Hepatocyte (in vitro differentiated cells): ENCODE results near the gene GOPC. TPM values are rescaled to one million over a fixed set of nuclear protein-coding genes. Genes with fewer than 3 reads are reported as not detected.

Experiments
- DNase-seq: peaks from one replicate; pipeline ENCODE4 v3.0.0-alpha.2; 2016; ENCODE audit warnings: low spot score
- H2AFZ ChIP-seq: fragments of 200-600 bp; sonication (generic); 2 replicates; pipeline ENCODE4 v1.6.0; 2016; ENCODE audit warnings: antibody characterized with exemption, mild to moderate bottlenecking
- H3K27ac ChIP-seq: fragments of 200-600 bp; sonication (generic); 2 replicates; pipeline ENCODE4 v1.5.1; 2016; ENCODE audit warnings: mild to moderate bottlenecking
- H3K27me3 ChIP-seq: fragments of 200-600 bp; sonication (generic); 2 replicates; pipeline ENCODE4 v1.6.1; 2016
- H3K36me3 ChIP-seq: fragments of 200-600 bp; sonication (generic); replicated peaks from 2 replicates; pipeline ENCODE4 v1.5.1; 2016; ENCODE audit warnings: low read depth; ENCODE audit not compliant: insufficient read depth
- H3K4me1 ChIP-seq: fragments of 200-600 bp; sonication (generic); 2 replicates; pipeline ENCODE4 v1.5.1; 2016; ENCODE audit warnings: mild to moderate bottlenecking, moderate library complexity; ENCODE audit not compliant: insufficient read depth
- H3K4me2 ChIP-seq: fragments of 200-600 bp; sonication (generic); 2 replicates; pipeline ENCODE4 v1.6.0; 2016
- H3K4me3 ChIP-seq: fragments of 200-600 bp; sonication (generic); 2 replicates; pipeline ENCODE4 v1.5.1; 2016; ENCODE audit warnings: mild to moderate bottlenecking
- H3K79me2 ChIP-seq: fragments of 200-600 bp; sonication (generic); 2 replicates; pipeline ENCODE4 v1.6.0; 2017; ENCODE audit warnings: mild to moderate bottlenecking
- H3K9me2 ChIP-seq: fragments of 200-600 bp; sonication (generic); replicated peaks from 2 replicates; pipeline ENCODE4 v1.6.0; 2017; ENCODE audit warnings: mild to moderate bottlenecking; ENCODE audit not compliant: insufficient read depth
- H3K9me3 ChIP-seq: fragments of 200-600 bp; sonication (generic); 2 replicates; pipeline ENCODE4 v1.5.1; 2016; ENCODE audit warnings: low read depth, mild to moderate bottlenecking
- H4K20me1 ChIP-seq: fragments of 200-600 bp; sonication (generic); 2 replicates; pipeline ENCODE4 v1.6.0; 2016; ENCODE audit warnings: mild to moderate bottlenecking; ENCODE audit not compliant: insufficient read depth, poor library complexity, severe bottlenecking
- EZH2 ChIP-seq: fragments of 200-600 bp; sonication (generic); IDR thresholded peaks from 2 replicates; pipeline ENCODE4 v1.6.1; 2016; ENCODE audit warnings: antibody characterized with exemption, mild to moderate bottlenecking, borderline replicate concordance
- EZH2phosphoT487 ChIP-seq: fragments of 200-600 bp; sonication (generic); IDR thresholded peaks from one replicate; pipeline ENCODE4 v1.6.1; 2018; ENCODE audit warnings: antibody characterized with exemption, mild to moderate bottlenecking, low read depth, moderate library complexity; ENCODE audit not compliant: unreplicated experiment, severe bottlenecking
- WGBS: methylation state at CpG from one replicate; pipeline ENCODE4 v1.1.6; 2016; ENCODE audit warnings: low lambda C conversion rate; ENCODE audit errors: missing lambda C conversion rate; 5-methylcytosine and 5-hydroxymethylcytosine counted together
- polyA plus RNA-seq: library from polyadenylated mRNA; unstranded; fragments of >200 nt; fragmentation: Nextera tagmentation; extraction: Ambion mirVana; gene quantifications from 2 replicates; pipeline ENCODE4 v1.2.1, GENCODE V29; 2016
- total RNA-seq: library from RNA; depleted of rRNA; stranded (reverse); fragments of >200 nt; gene quantifications from 2 replicates; pipeline ENCODE4 v1.2.3, GENCODE V29; 2014
- TF ChIP-seq, protein P1 (sequence below): fragments of 200-600 bp; sonication (generic); IDR thresholded peaks from 2 replicates; pipeline ENCODE4 v1.5.1; 2016; ENCODE audit warnings: antibody characterized with exemption, mild to moderate bottlenecking; ENCODE audit not compliant: poor library complexity

The GOPC gene
- total and polyA plus RNA-seq, 2 experiments from 2014 or later = 19.7 to 40.8 TPM

DNA sequence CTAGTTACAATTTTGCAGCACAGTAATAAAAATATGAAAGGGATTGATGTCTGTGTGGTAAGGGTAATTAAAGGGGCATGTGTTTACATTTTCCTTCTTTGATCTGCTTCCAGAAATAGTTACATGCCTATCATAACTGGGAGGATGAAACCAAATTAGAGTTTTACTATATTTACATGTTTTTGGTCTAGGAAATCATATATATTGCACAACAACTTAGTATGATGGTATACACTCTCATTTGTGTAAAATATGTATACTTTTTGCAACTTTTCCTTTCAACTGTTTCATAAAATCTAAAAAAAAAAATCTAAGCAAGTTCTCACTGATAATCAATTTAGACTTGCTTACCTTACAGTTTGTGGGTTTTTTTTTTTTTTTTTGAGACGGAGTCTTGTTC, 87.7 kb downstream of the GOPC start:
- Histone ChIP-seq H3K27ac (peak overlapping the region; percentile 17), H3K9me3 (no peaks in the 10 kb centered on the region), H3K79me2 (peaks cover 10% of the 10 kb centered on the region), H3K4me1 (peaks cover 50% of the 10 kb centered on the region), H3K4me3 (no peak overlapping the region), H3K27me3 (no peaks in the 10 kb centered on the region), H2AFZ (no peak overlapping the region), H3K4me2 (no peak overlapping the region), H3K36me3 (no peaks in the 10 kb centered on the region), H3K9me2 (no peaks in the 10 kb centered on the region), H4K20me1 (no peaks in the 10 kb centered on the region)
- no peak for DNase-seq
- 92% methylated on average over 1 of the region's 1 CpG for WGBS
- TF ChIP-seq, protein P1, sequence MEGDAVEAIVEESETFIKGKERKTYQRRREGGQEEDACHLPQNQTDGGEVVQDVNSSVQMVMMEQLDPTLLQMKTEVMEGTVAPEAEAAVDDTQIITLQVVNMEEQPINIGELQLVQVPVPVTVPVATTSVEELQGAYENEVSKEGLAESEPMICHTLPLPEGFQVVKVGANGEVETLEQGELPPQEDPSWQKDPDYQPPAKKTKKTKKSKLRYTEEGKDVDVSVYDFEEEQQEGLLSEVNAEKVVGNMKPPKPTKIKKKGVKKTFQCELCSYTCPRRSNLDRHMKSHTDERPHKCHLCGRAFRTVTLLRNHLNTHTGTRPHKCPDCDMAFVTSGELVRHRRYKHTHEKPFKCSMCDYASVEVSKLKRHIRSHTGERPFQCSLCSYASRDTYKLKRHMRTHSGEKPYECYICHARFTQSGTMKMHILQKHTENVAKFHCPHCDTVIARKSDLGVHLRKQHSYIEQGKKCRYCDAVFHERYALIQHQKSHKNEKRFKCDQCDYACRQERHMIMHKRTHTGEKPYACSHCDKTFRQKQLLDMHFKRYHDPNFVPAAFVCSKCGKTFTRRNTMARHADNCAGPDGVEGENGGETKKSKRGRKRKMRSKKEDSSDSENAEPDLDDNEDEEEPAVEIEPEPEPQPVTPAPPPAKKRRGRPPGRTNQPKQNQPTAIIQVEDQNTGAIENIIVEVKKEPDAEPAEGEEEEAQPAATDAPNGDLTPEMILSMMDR = no peak
- TF ChIP-seq EZH2 (no peak), EZH2phosphoT487 (no peak)

DNA sequence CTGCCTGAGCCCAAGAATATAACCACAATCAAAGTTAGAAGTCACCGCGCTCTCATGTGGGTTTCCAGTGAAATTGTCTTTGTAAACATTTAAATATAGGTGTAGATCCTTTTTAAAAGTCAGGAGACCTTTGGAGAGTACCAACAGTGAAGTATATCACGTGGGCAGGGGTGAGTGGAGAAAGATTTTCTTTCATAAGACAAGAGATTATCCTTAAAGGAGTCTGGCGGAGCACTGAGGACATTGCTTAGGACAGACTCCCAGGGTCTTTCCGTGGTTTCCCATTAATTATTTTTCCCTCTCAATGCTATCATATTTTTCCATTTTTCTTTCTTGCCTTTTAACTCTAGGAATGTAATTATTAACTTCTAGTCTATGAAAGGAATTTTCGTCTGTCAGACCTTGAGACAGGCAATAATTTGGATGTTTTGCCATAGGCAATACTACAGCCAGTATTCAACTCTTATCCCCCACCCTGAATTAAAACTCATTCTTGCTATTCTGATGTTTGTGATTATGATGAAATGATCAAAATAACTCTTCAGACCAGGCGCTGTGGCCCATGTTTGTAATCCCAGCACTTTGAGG, 88.4 kb downstream of the GOPC start:
- no peak overlapping the region for H3K4me3 ChIP-seq
- WGBS = 77% methylated on average over 7 of the region's 7 CpGs
- H3K4me2 ChIP-seq = peak overlapping the region; percentile 31
- TF ChIP-seq EZH2phosphoT487 = no peak
- TF ChIP-seq, protein P1 = no peak
- no peak for TF ChIP-seq EZH2
- H4K20me1 ChIP-seq = no peaks in the 10 kb centered on the region
- H3K27me3 ChIP-seq = no peaks in the 10 kb centered on the region
- no peak for DNase-seq
- H3K36me3 ChIP-seq = no peaks in the 10 kb centered on the region
- H3K27ac ChIP-seq = peak overlapping the region; percentile 7
- H3K9me2 ChIP-seq = no peaks in the 10 kb centered on the region
- peaks cover 11% of the 10 kb centered on the region for H3K79me2 ChIP-seq
- H3K4me1 ChIP-seq = peaks cover 50% of the 10 kb centered on the region
- no peak overlapping the region for H2AFZ ChIP-seq
- H3K9me3 ChIP-seq = no peaks in the 10 kb centered on the region

DNA sequence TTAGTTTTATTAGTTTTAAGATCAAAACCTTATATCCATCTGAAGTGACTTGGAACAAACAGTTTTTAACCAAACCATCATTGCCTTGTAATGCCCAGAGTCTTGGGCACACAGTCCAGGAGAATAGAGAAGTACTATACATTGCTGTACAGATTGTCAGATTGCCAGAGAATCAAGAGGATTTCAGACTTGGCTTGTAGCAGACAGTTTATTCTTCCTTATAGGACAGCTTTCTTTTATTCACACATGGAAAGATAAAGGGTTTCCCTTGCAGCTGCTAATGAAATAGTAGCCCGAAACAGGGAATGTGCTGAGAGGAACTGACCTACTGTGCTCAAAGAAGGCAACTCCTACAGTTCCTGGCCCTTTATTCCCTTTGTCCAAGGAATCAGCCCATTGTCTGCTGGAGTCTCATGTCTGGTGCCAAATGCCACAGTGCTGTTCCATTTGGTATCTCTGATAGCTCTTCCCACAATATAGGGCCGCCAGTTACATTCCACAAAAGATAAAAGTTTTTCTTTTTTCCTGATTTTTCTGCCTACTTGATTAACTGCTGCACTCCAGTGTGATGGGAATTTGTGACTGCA, 89.2 kb downstream of the GOPC start:
- Histone ChIP-seq H2AFZ (no peak overlapping the region), H3K9me3 (no peaks in the 10 kb centered on the region), H3K79me2 (peaks cover 11% of the 10 kb centered on the region), H4K20me1 (no peaks in the 10 kb centered on the region), H3K4me2 (no peak overlapping the region), H3K4me1 (peaks cover 50% of the 10 kb centered on the region), H3K36me3 (no peaks in the 10 kb centered on the region), H3K27ac (peak overlapping the region; percentile 7), H3K27me3 (no peaks in the 10 kb centered on the region), H3K4me3 (no peak overlapping the region), H3K9me2 (no peaks in the 10 kb centered on the region)
- WGBS = 56% methylated on average over 2 of the region's 2 CpGs
- DNase-seq = no peak
- TF ChIP-seq EZH2phosphoT487 (no peak), EZH2 (no peak)
- TF ChIP-seq, protein P1 = no peak
